K562 (cell line): ENCODE measurements around the gene HACE1. TPM values are rescaled to one million over a fixed set of nuclear protein-coding genes. Genes with fewer than 3 reads are reported as not detected.
"Not testable (repeated sequence)": the region's sequence is repeated elsewhere in the genome, so short reads cannot be mapped to it uniquely, and the experiment has no call there.

ENCODE experiments used
- ATAC-seq: fragments of 200-7000 bp; cut with Tn5 transposase; 3 replicates; pipeline ENCODE4 v1.9.1; 2020; ENCODE audit warnings: moderate library complexity
- BruUV-seq: library from RNA; stranded (reverse); fragments of 400-500 nt; replicated peaks from 2 replicates; lab custom pipeline; 2021; lab: Mats Ljungman, UMichigan
- CTCF ChIA-PET: fragments of 300-600 bp; formaldehyde crosslinking; extraction: SDS; loops from one replicate; lab custom pipeline; 2021; ENCODE audit warnings: low intra/inter-chr PET ratio; lab: Yijun Ruan, JAX
- POLR2A ChIA-PET: fragments of 300-600, 350-650 bp; sonication (Branson Sonifier 250); formaldehyde crosslinking; extraction: SDS; loops from one replicate; lab custom pipeline; 2021; ENCODE audit warnings: antibody characterized with exemption, inconsistent platforms; lab: Yijun Ruan, JAX
- DNase-seq, 4 experiments: peaks; one replicate each; pipeline versions ENCODE4 v3.0.0 to v3.0.0-alpha.2; 2011 to 2018; ENCODE audit warnings: low spot score in 3 of 4, mixed read lengths in 3 of 4; ENCODE audit errors: extremely low read depth in 1 of 4
- FAIRE-seq: peaks from 2 replicates; lab custom pipeline; 2011; peaks lifted over from hg19 to GRCh38; lab: Jason Lieb, UNC
- H2AFZ ChIP-seq: 2 replicates; pipeline ENCODE4 v1.6.0; 2011; ENCODE audit warnings: low read depth, low read length, control low read depth, inconsistent platforms
- H3K27ac ChIP-seq: fragments of 200-600 bp; 3 replicates; pipeline ENCODE4 v1.8.0; 2011; ENCODE audit warnings: low read depth, mild to moderate bottlenecking, control low read depth, inconsistent platforms, low read length, moderate library complexity, mixed read lengths; ENCODE audit errors: extremely low read depth
- H3K27me3 ChIP-seq, 2 experiments: fragments of 300-600 bp in 1 of 2; 2 replicates in 1 of 2; 3 replicates in 1 of 2; pipeline versions ENCODE4 v1.6.0 to v1.8.0; 2011; ENCODE audit warnings: inconsistent platforms in 2 of 2, low read length in 2 of 2, mild to moderate bottlenecking in 1 of 2, mixed read lengths in 1 of 2, moderate library complexity in 1 of 2; ENCODE audit not compliant: control insufficient read depth in 2 of 2, insufficient read depth in 2 of 2
- H3K36me3 ChIP-seq: fragments of 300-600 bp; 3 replicates; pipeline ENCODE4 v1.8.0; 2011; ENCODE audit warnings: mild to moderate bottlenecking, low read length, inconsistent platforms; ENCODE audit not compliant: control insufficient read depth, insufficient read depth
- H3K4me1 ChIP-seq, 2 experiments: fragments of 200-600 bp in 1 of 2; replicated peaks in 1 of 2; 2 replicates in 1 of 2; 3 replicates in 1 of 2; pipeline versions ENCODE4 v1.5.1 to v1.8.0; 2011; ENCODE audit warnings: inconsistent platforms in 2 of 2, low read length in 2 of 2, mild to moderate bottlenecking in 1 of 2, mixed read lengths in 1 of 2, moderate library complexity in 1 of 2; ENCODE audit not compliant: control insufficient read depth in 2 of 2, insufficient read depth in 2 of 2
- H3K4me2 ChIP-seq: 2 replicates; pipeline ENCODE4 v1.6.1; 2011; ENCODE audit warnings: low read length, control low read depth, inconsistent platforms, mixed read lengths; ENCODE audit not compliant: insufficient read depth
- H3K4me3 ChIP-seq: fragments of 200-600 bp; sonication (generic), shearing (Covaris generic); 2 replicates; pipeline ENCODE4 v1.5.1; 2016; ENCODE audit warnings: control low read depth, inconsistent platforms
- H3K79me2 ChIP-seq: fragments of 200-600 bp; 3 replicates; pipeline ENCODE4 v1.8.0; 2011; ENCODE audit warnings: low read length, inconsistent platforms; ENCODE audit not compliant: control insufficient read depth, insufficient read depth
- H3K9ac ChIP-seq, 2 experiments: 2 replicates each; pipeline versions ENCODE4 v1.6.0 to v1.6.1; 2011; ENCODE audit warnings: low read depth in 2 of 2, low read length in 2 of 2, control low read depth in 1 of 2, inconsistent platforms in 1 of 2, mild to moderate bottlenecking in 1 of 2, mixed read lengths in 1 of 2; ENCODE audit not compliant: insufficient read depth in 1 of 2
- H3K9me1 ChIP-seq: one replicate; pipeline ENCODE4 v1.6.0; 2011; ENCODE audit warnings: inconsistent platforms, mild to moderate bottlenecking, low read length, moderate library complexity; ENCODE audit not compliant: control insufficient read depth, insufficient read depth
- H3K9me3 ChIP-seq: replicated peaks from 2 replicates; pipeline ENCODE4 v1.5.1; 2011; ENCODE audit warnings: low read depth, low read length, inconsistent platforms; ENCODE audit not compliant: control insufficient read depth, insufficient read depth
- H4K20me1 ChIP-seq: replicated peaks from 2 replicates; pipeline ENCODE4 v1.6.1; 2011; ENCODE audit warnings: low read length, inconsistent platforms, mixed read lengths; ENCODE audit not compliant: control insufficient read depth, insufficient read depth
- FIP1L1 ChIP-seq: fragments of 200-400 bp; formaldehyde crosslinking; IDR thresholded peaks from 2 replicates; pipeline ENCODE4 v1.6.1; 2018; ENCODE audit warnings: mild to moderate bottlenecking, low read depth, low read length; ENCODE audit not compliant: poor library complexity, severe bottlenecking
- WGBS: fragments of 100-300 bp; shearing (Covaris generic); methylation state at CpG from one replicate; pipeline ENCODE4 v1.1.6; 2016; ENCODE audit warnings: low coverage, mixed read lengths; ENCODE audit not compliant: insufficient coverage; ENCODE audit errors: missing lambda C conversion rate; 5-methylcytosine and 5-hydroxymethylcytosine counted together
- in situ Hi-C: fragments of 300-500 bp; cut with MboI; formaldehyde crosslinking; loops from 4 replicates; pipeline ENCODE4 v1.15.0; 2018; ENCODE audit warnings: inconsistent platforms, mixed read lengths
- intact Hi-C: fragments of 100-400 bp; cut with micrococcal nuclease; formaldehyde crosslinking; loops from 2 replicates; pipeline ENCODE4 v1.14.2; 2022
- polyA plus RNA-seq, 8 experiments: library from polyadenylated mRNA; depleted of rRNA in 4 of 8; stranded (reverse) in 5 of 8; unstranded in 3 of 8; fragments of >200 nt; fragmentation: Nextera tagmentation in 2 of 8; fragmentation: Illumina TruSeq in 1 of 8; extraction: Ambion mirVana in 2 of 8; extraction: Trizol in 1 of 8; gene quantifications; 2 replicates each; pipeline versions ENCODE4 v1.2.1 to v1.2.3, GENCODE V29; 2011 to 2014; ENCODE audit warnings: inconsistent platforms in 1 of 8, missing spikeins in 1 of 8
- total RNA-seq, 7 experiments: library from RNA; depleted of rRNA in 6 of 7; stranded (reverse); fragments of >200 nt in 6 of 7; fragmentation: Illumina TruSeq in 2 of 7; extraction: Trizol in 2 of 7; gene quantifications; 2 replicates each; pipeline versions ENCODE4 v1.2.1 to v1.2.3, GENCODE V29; 2011 to 2021; ENCODE audit warnings: low replicate concordance in 1 of 7
- TF ChIP-seq, protein P1 (sequence below): fragments of 250-450 bp; sonication (Bioruptor Pico); IDR thresholded peaks from 2 replicates; pipeline ENCODE4 v1.8.0; 2021; ENCODE audit warnings: borderline replicate concordance, mild to moderate bottlenecking, moderate library complexity; ENCODE audit not compliant: poor library complexity, severe bottlenecking
- TF ChIP-seq, protein P2 (sequence below): fragments of 250-450 bp; sonication (Bioruptor Pico); IDR thresholded peaks from 2 replicates; pipeline ENCODE4 v1.4.0; 2020; ENCODE audit warnings: borderline replicate concordance

The HACE1 gene
- total and polyA plus RNA-seq, 9 of the 15 experiments (the other 6 are each of a cell fraction or from before 2014, with no cell fraction given): 3.6 to 19.9 (median 9.1) TPM

DNA sequence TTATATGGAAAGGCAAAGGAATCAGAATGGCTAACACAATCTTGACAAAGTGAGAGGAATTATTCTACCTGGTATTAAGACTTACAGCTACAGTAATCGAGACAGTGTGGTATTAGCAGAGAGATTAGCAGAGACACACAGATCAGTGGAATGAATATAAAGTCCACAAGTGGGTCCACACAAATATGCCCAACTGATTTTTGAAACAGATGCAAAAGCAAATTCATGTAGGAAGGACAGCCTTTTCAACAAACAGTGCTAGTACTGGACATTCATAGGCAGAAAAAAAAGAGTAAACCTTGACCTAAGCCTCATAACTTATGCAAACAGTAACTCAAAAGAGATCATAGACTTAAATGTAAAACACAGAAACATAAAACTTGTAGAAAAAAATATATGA, 22.6 kb downstream of the HACE1 start (continued):
- TF ChIP-seq, protein P1, sequence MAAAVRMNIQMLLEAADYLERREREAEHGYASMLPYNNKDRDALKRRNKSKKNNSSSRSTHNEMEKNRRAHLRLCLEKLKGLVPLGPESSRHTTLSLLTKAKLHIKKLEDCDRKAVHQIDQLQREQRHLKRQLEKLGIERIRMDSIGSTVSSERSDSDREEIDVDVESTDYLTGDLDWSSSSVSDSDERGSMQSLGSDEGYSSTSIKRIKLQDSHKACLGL (CRISPR knock-in tag): no peak
- TF ChIP-seq, protein P2, sequence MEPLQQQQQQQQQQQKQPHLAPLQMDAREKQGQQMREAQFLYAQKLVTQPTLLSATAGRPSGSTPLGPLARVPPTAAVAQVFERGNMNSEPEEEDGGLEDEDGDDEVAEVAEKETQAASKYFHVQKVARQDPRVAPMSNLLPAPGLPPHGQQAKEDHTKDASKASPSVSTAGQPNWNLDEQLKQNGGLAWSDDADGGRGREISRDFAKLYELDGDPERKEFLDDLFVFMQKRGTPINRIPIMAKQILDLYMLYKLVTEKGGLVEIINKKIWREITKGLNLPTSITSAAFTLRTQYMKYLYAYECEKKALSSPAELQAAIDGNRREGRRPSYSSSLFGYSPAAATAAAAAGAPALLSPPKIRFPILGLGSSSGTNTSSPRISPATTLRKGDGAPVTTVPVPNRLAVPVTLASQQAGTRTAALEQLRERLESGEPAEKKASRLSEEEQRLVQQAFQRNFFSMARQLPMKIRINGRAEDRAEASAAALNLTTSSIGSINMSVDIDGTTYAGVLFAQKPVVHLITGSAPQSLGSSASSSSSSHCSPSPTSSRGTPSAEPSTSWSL (CRISPR knock-in tag): no peak
- TF ChIP-seq FIP1L1: no peak

DNA sequence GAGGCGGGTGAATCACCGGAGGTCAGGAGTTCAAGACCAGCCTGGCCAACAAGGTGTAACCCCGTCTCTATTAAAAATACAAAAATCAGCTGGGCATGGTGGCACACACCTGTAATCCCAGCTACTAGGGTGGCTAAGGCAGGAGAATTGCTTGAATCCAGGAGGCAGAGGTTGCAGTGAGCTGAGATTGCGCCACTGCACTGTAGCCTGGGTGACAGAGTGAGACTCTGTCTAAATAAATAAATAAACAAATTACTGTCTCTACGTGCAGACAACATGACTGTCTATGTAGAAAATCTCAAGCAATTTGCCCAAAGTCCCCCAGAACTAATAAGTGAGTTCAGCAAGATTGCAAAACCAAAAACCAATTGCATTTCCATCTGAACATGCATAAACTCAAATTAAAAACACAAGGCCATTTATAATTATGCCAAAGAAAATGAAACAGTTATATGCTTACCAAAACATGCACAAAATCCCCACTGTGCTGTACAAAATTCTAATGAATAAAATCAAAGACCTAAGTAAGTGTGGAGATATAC, 23.2 kb downstream of the HACE1 start:
- CTCF ChIA-PET, POLR2A ChIA-PET, H3K4me2 ChIP-seq, H3K9me3 ChIP-seq, intact Hi-C loops, FAIRE-seq, H3K9me1 ChIP-seq, H4K20me1 ChIP-seq, H3K79me2 ChIP-seq, H3K4me1 ChIP-seq, H3K4me3 ChIP-seq, H3K27me3 ChIP-seq, H2AFZ ChIP-seq, H3K27ac ChIP-seq, H3K9ac ChIP-seq, BruUV-seq, in situ Hi-C loops, ATAC-seq, DNase-seq: not testable (repeated sequence)
- H3K36me3 ChIP-seq: peaks cover 11% of the 10 kb centered on the region; the same call in 2 of the 3 replicates
- 77% methylated on average over 5 of the region's 5 CpGs for WGBS
